Pulmonary artery endothelial cell (primary cell): Measurements from ENCODE around the gene SHROOM4. TPM values are rescaled to one million over a fixed set of nuclear protein-coding genes. Genes with fewer than 3 reads are reported as not detected.

ENCODE experiments used
- DNase-seq: peaks from one replicate; pipeline ENCODE4 v3.0.0-alpha.2; 2011; ENCODE audit warnings: low read depth, low spot score
- total RNA-seq: library from RNA; depleted of rRNA; stranded (reverse); fragments of >200 nt; gene quantifications from 2 replicates; pipeline ENCODE4 v1.2.3, GENCODE V29; 2014

The SHROOM4 gene
- total RNA-seq, 1 donor from 2014 or later = 30.1 TPM

GRCh38 chrX:50711907-50712306 is 102.1 kb downstream of the SHROOM4 start:
- no peak for DNase-seq

- no peak for DNase-seq
These were observed 105.9 kb downstream of the SHROOM4 start for GRCh38 chrX:50707955-50708699.

- no peak for DNase-seq
These were observed 106.6 kb downstream of the SHROOM4 start for GRCh38 chrX:50707405-50707804.

- DNase-seq = no peak
These were observed 109.0 kb downstream of the SHROOM4 start for GRCh38 chrX:50705042-50705441.

- no peak for DNase-seq
These were observed 109.6 kb downstream of the SHROOM4 start for GRCh38 chrX:50704360-50704759.

GRCh38 chrX:50700921-50701320 is 113.1 kb downstream of the SHROOM4 start:
- DNase-seq = no peak

- no peak for DNase-seq
These were observed 115.0 kb downstream of the SHROOM4 start for GRCh38 chrX:50698944-50699343.

- DNase-seq = peak; percentile 50
These were observed 116.3 kb downstream of the SHROOM4 start for GRCh38 chrX:50697691-50698090.

GRCh38 chrX:50691820-50692219 is 122.2 kb downstream of the SHROOM4 start:
- DNase-seq = no peak

- DNase-seq = no peak
These were observed 129.1 kb downstream of the SHROOM4 start for GRCh38 chrX:50684871-50685270.

GRCh38 chrX:50680990-50681389 is 133.0 kb downstream of the SHROOM4 start:
- DNase-seq = no peak

GRCh38 chrX:50677789-50678188 is 136.2 kb downstream of the SHROOM4 start:
- no peak for DNase-seq

- no peak for DNase-seq
These were observed 142.3 kb downstream of the SHROOM4 start for GRCh38 chrX:50671661-50672060.

- no peak for DNase-seq
These were observed 145.1 kb downstream of the SHROOM4 start for GRCh38 chrX:50668860-50669259.

- no peak for DNase-seq
These were observed 165.8 kb downstream of the SHROOM4 start for GRCh38 chrX:50648156-50648555.

GRCh38 chrX:50644496-50644895 is 169.5 kb downstream of the SHROOM4 start:
- no peak for DNase-seq

- peak; percentile 73 for DNase-seq
These were observed 170.4 kb downstream of the SHROOM4 start for GRCh38 chrX:50643525-50644137.

- no peak for DNase-seq
These were observed 175.9 kb downstream of the SHROOM4 start for GRCh38 chrX:50638123-50638522.

- DNase-seq = no peak
These were observed 178.1 kb downstream of the SHROOM4 start for GRCh38 chrX:50635817-50636365.

- no peak for DNase-seq
These were observed 178.8 kb downstream of the SHROOM4 start for GRCh38 chrX:50635162-50635561.

GRCh38 chrX:50629774-50630173 is 184.2 kb downstream of the SHROOM4 start:
- DNase-seq = no peak

GRCh38 chrX:50627696-50628095 is 186.3 kb downstream of the SHROOM4 start:
- DNase-seq = no peak

GRCh38 chrX:50626432-50626831 is 187.6 kb downstream of the SHROOM4 start:
- no peak for DNase-seq
